ENCODE results near the gene THAP8.
A peak's percentile ranks its signal among the peaks of the same experiment; 100 is the strongest.

Gene THAP8

GRCh38 chr19:36028313-36029041 is 25.6 kb downstream of the THAP8 start:
- DNase-seq: no peak

- no peak for DNase-seq
Measured at GRCh38 chr19:36027696-36028095, 26.4 kb downstream of the THAP8 start.

- DNase-seq: no peak
Measured at GRCh38 chr19:36026091-36026876, 27.8 kb downstream of the THAP8 start.

- no peak for DNase-seq
Measured at GRCh38 chr19:36025541-36025940, 28.5 kb downstream of the THAP8 start.

- no peak for DNase-seq
Measured at GRCh38 chr19:36023432-36023831, 30.7 kb downstream of the THAP8 start.

GRCh38 chr19:36019061-36019670 is 34.9 kb downstream of the THAP8 start:
- DNase-seq: no peak

- peak; percentile 100 for DNase-seq
Measured at GRCh38 chr19:36014012-36014924, 39.8 kb downstream of the THAP8 start, which contains the start of gene ALKBH6. Gene ALKBH6, minus strand, starts transcription at chr19:36014213. Its CDS starts 816 bp downstream, at chr19:36013397.

- no peak for DNase-seq
Measured at GRCh38 chr19:36013280-36014011, 40.6 kb downstream of the THAP8 start.

- no peak for DNase-seq
Measured at GRCh38 chr19:36010402-36010801, 43.7 kb downstream of the THAP8 start.

- DNase-seq: no peak
Measured at GRCh38 chr19:36009633-36010379, 44.3 kb downstream of the THAP8 start.

- peak; percentile 76 for DNase-seq
Measured at GRCh38 chr19:36009220-36009619, 44.9 kb downstream of the THAP8 start.

GRCh38 chr19:36008336-36008978 is 45.6 kb downstream of the THAP8 start, which contains the start of gene SYNE4:
Gene SYNE4, minus strand, starts transcription at chr19:36008813. Its CDS starts 132 bp downstream, at chr19:36008681.
- no peak for DNase-seq

- DNase-seq: no peak
Measured at GRCh38 chr19:36006955-36007354, 47.1 kb downstream of the THAP8 start.

GRCh38 chr19:36003284-36003683 is 50.8 kb downstream of the THAP8 start:
- no peak for DNase-seq

GRCh38 chr19:36001605-36002004 is 52.5 kb downstream of the THAP8 start:
- no peak for DNase-seq

GRCh38 chr19:35996777-35997176 is 57.3 kb downstream of the THAP8 start:
- no peak for DNase-seq

GRCh38 chr19:35995048-35995993 is 58.8 kb downstream of the THAP8 start, which contains the start of gene SDHAF1:
Gene SDHAF1, plus strand, starts transcription at chr19:35995188. Its CDS starts 87 bp downstream, at chr19:35995275.
- peak; percentile 98 for DNase-seq

- DNase-seq: no peak
Measured at GRCh38 chr19:35993923-35994598, 60.0 kb downstream of the THAP8 start.

Measured in activated CD4-positive, alpha-beta T cell treated with anti-CD3 and anti-CD28 coated beads, Interleukin-2, Interleukin-6, amounts not matched to agents 100 ng/mL and 50 ng/mL, durations not matched to agents 16 hours and 8 hours (primary cell).